Subcutaneous abdominal adipose tissue (tissue), 5 donors: ENCODE results near the gene NEK10.

ENCODE experiments used
- H3K27ac ChIP-seq: one replicate; pipeline ENCODE4 v1.7.0; 2013; ENCODE audit warnings: low read depth, mild to moderate bottlenecking, inconsistent platforms, low read length, moderate library complexity
- H3K27me3 ChIP-seq, 5 donors: one replicate each; pipeline ENCODE4 v1.7.0; 2013; ENCODE audit warnings: low read length in 5 of 5, inconsistent platforms in 1 of 5; ENCODE audit not compliant: control insufficient read depth in 5 of 5, insufficient read depth in 4 of 5
- H3K36me3 ChIP-seq, 5 donors: one replicate each; pipeline ENCODE4 v1.7.0; 2013; ENCODE audit warnings: low read length in 5 of 5; ENCODE audit not compliant: control insufficient read depth in 5 of 5, insufficient read depth in 5 of 5
- H3K4me1 ChIP-seq, 5 donors: one replicate each; pipeline ENCODE4 v1.7.0; 2013; ENCODE audit warnings: low read length in 5 of 5, mild to moderate bottlenecking in 3 of 5, moderate library complexity in 1 of 5; ENCODE audit not compliant: control insufficient read depth in 5 of 5, insufficient read depth in 5 of 5
- H3K4me3 ChIP-seq, 5 donors: one replicate each; pipeline ENCODE4 v1.7.0; 2013; ENCODE audit warnings: low read length in 5 of 5, low read depth in 1 of 5
- H3K9ac ChIP-seq, 5 donors: one replicate each; pipeline ENCODE4 v1.7.0; 2013; ENCODE audit warnings: low read length in 5 of 5, mild to moderate bottlenecking in 4 of 5, moderate library complexity in 3 of 5
- H3K9me3 ChIP-seq, 5 donors: one replicate each; pipeline ENCODE4 v1.7.0; 2013; ENCODE audit warnings: low read length in 5 of 5; ENCODE audit not compliant: control insufficient read depth in 5 of 5
- donor health status: healthy.
- donor health status: healthy.
- donor health status: healthy.
- donor health status: healthy.
- donor health status: healthy.

NEK10 gene

DNA sequence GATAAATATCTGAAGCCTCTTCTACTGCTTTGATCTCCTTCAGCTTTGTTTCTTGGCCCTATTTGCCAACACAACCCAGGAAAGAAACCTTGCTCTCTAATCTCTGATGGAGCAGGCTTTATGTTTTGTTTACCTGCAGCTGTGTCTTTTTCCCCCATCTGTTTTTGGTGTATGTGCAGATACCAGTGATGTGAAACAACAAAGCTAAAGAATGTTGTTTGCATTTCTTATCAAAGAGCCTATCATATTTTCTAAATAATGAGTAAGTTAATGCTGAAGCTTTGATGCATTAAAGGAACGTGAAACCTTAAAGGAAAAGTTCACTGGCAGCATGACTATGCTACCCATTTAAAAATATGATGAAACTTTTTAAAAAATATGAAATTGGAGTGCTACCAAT, 238.4 kb downstream of the NEK10 start:
- H3K9ac ChIP-seq = no peak overlapping the region
- no peak overlapping the region for H3K4me3 ChIP-seq
- H3K27me3 ChIP-seq = no peaks in the 10 kb centered on the region
- H3K36me3 ChIP-seq = no peaks in the 10 kb centered on the region
- no peak overlapping the region for H3K27ac ChIP-seq
- H3K4me1 ChIP-seq = no peaks in the 10 kb centered on the region
- no peaks in the 10 kb centered on the region for H3K9me3 ChIP-seq

DNA sequence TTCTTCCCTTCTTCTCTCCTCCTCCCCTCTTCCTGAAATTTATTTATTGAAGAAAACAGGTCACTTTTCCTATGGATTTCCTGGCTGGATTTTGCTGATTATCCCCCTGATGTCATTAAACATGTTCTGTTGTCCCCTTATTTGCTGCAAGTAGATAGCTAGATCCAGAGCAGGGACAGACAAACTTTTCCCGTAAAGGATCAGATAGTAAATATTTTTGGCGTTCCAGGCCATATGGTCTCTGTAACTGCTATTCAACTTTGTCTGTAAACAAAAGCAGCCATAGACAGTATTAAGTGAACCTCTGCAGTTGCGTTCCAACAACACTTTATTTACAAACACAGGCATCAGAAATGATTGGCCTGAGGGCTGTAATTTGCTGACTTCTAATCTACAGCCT, 241.3 kb downstream of the NEK10 start:
- Histone ChIP-seq H3K4me1 (no peaks in the 10 kb centered on the region), H3K27ac (no peak overlapping the region), H3K9ac (no peak overlapping the region), H3K36me3 (no peaks in the 10 kb centered on the region), H3K4me3 (no peak overlapping the region), H3K9me3 (no peaks in the 10 kb centered on the region), H3K27me3 (no peaks in the 10 kb centered on the region)

GRCh38 chr3:27127195-27127594, 242.0 kb downstream of the NEK10 start:
- H3K9ac ChIP-seq = no peak overlapping the region
- H3K9me3 ChIP-seq = no peaks in the 10 kb centered on the region
- no peaks in the 10 kb centered on the region for H3K4me1 ChIP-seq
- H3K36me3 ChIP-seq = no peaks in the 10 kb centered on the region
- H3K27me3 ChIP-seq = no peaks in the 10 kb centered on the region
- no peak overlapping the region for H3K27ac ChIP-seq
- no peak overlapping the region for H3K4me3 ChIP-seq

GRCh38 chr3:27125821-27126501, 243.2 kb downstream of the NEK10 start:
- Histone ChIP-seq H3K27ac (no peak overlapping the region), H3K9me3 (no peaks in the 10 kb centered on the region), H3K27me3 (no peaks in the 10 kb centered on the region), H3K36me3 (no peaks in the 10 kb centered on the region), H3K9ac (no peak overlapping the region), H3K4me1 (no peaks in the 10 kb centered on the region), H3K4me3 (no peak overlapping the region)

- H3K9me3 ChIP-seq = no peaks in the 10 kb centered on the region
- H3K27me3 ChIP-seq = no peaks in the 10 kb centered on the region
- no peaks in the 10 kb centered on the region for H3K36me3 ChIP-seq
- H3K4me1 ChIP-seq = no peaks in the 10 kb centered on the region
- no peak overlapping the region for H3K27ac ChIP-seq
- no peak overlapping the region for H3K9ac ChIP-seq
- no peak overlapping the region for H3K4me3 ChIP-seq
These were observed 249.5 kb downstream of the NEK10 start for GRCh38 chr3:27119639-27120038.

- Histone ChIP-seq H3K36me3 (no peaks in the 10 kb centered on the region), H3K9me3 (no peaks in the 10 kb centered on the region), H3K4me1 (no peaks in the 10 kb centered on the region), H3K27ac (no peak overlapping the region), H3K4me3 (no peak overlapping the region), H3K9ac (no peak overlapping the region), H3K27me3 (no peaks in the 10 kb centered on the region)
These were observed 253.8 kb downstream of the NEK10 start for GRCh38 chr3:27115352-27115751.

- Histone ChIP-seq H3K36me3 (no peaks in the 10 kb centered on the region), H3K27ac (no peak overlapping the region), H3K9me3 (no peaks in the 10 kb centered on the region), H3K4me1 (no peaks in the 10 kb centered on the region), H3K4me3 (no peak overlapping the region), H3K9ac (no peak overlapping the region), H3K27me3 (no peaks in the 10 kb centered on the region)
These were observed 254.5 kb downstream of the NEK10 start for GRCh38 chr3:27114684-27115083.

DNA sequence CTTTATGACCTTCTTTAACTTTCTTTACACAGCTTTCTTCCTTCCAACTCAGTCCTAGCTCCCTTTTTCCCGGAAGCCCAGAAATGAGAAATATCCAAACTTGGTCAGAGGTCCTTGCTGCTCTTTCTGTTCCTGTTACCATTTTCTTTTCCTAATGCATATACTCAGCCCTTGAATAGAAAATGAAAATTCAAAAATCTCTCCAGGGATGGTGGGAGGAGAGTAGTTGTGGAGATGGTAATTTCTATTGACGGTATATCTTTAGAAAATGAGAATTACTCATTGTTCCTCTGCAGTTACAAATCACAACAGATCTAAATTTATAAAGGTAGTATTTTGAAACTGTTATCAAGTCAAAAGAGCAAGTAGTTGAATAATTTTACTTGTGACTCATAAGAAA, 255.1 kb downstream of the NEK10 start:
- Histone ChIP-seq H3K9ac (no peak overlapping the region), H3K36me3 (no peaks in the 10 kb centered on the region), H3K27me3 (no peaks in the 10 kb centered on the region), H3K4me3 (no peak overlapping the region), H3K4me1 (no peaks in the 10 kb centered on the region), H3K9me3 (no peaks in the 10 kb centered on the region), H3K27ac (no peak overlapping the region)

DNA sequence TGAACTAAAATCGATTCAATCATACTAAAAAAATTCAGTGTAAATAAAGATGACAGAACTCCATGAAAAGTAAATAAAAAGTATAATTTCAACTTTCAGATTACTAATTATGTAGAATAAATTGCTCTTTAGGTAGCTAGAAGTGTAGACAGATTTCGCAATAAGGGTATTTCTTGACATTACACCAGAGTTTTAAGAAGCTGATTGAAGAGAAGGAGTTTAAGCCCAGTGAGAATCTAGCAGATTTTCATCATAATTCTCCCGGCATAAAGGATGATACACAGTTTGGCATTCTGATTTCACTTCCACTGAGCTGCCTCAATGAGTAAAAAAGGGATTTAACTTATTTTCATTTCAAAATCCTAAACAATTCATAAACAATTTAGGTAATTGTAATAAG, 259.2 kb downstream of the NEK10 start:
- Histone ChIP-seq H3K4me3 (no peak overlapping the region), H3K9me3 (no peaks in the 10 kb centered on the region)

GRCh38 chr3:27108322-27108721, 260.9 kb downstream of the NEK10 start:
- no peak overlapping the region for H3K4me3 ChIP-seq
- no peaks in the 10 kb centered on the region for H3K9me3 ChIP-seq
- no peaks in the 10 kb centered on the region for H3K4me1 ChIP-seq
- H3K9ac ChIP-seq = no peak overlapping the region
- no peak overlapping the region for H3K27ac ChIP-seq
- no peaks in the 10 kb centered on the region for H3K27me3 ChIP-seq
- H3K36me3 ChIP-seq = no peaks in the 10 kb centered on the region

More for the DNA sequence above, 259.2 kb downstream of the NEK10 start:
- no peaks in the 10 kb centered on the region for H3K36me3 ChIP-seq
- H3K27ac ChIP-seq = no peak overlapping the region
- no peak overlapping the region for H3K9ac ChIP-seq
- H3K4me1 ChIP-seq = no peaks in the 10 kb centered on the region
- no peaks in the 10 kb centered on the region for H3K27me3 ChIP-seq

GRCh38 chr3:27105904-27106303, 263.3 kb downstream of the NEK10 start:
- Histone ChIP-seq H3K27ac (no peak overlapping the region), H3K4me1 (no peaks in the 10 kb centered on the region), H3K9ac (no peak overlapping the region), H3K9me3 (no peaks in the 10 kb centered on the region), H3K4me3 (no peak overlapping the region), H3K27me3 (no peaks in the 10 kb centered on the region), H3K36me3 (no peaks in the 10 kb centered on the region)
